GM10248 (cell line): ENCODE measurements around the gene MTCL1.

ENCODE experiments used
- CTCF ChIA-PET: fragments of 300-600 bp; sonication (Branson Sonifier 250); formaldehyde crosslinking; extraction: SDS; loops from one replicate; lab custom pipeline; 2021; ENCODE audit warnings: antibody characterized with exemption; lab: Yijun Ruan, JAX
- POLR2A ChIA-PET: fragments of 350-650 bp; sonication (Branson Sonifier 250); formaldehyde crosslinking; extraction: SDS; loops from one replicate; lab custom pipeline; 2020; ENCODE audit warnings: antibody characterized with exemption; lab: Yijun Ruan, JAX
- DNase-seq: peaks from one replicate; pipeline ENCODE4 v3.0.0; 2012; ENCODE audit errors: extremely low spot score
- CTCF ChIP-seq: IDR thresholded peaks from 2 replicates; pipeline ENCODE4 v1.5.1; 2012; ENCODE audit warnings: mild to moderate bottlenecking, low read depth; ENCODE audit errors: extremely low read depth, missing control alignments, control extremely low read depth

MTCL1 gene

GRCh38 chr18:8732442-8733360, 27.3 kb downstream of the MTCL1 start:
- CTCF ChIA-PET, result no interaction called here
- no peak for TF ChIP-seq CTCF
- POLR2A ChIA-PET, result no interaction called here
- DNase-seq, result no peak

GRCh38 chr18:8734496-8734895, 29.1 kb downstream of the MTCL1 start:
- TF ChIP-seq CTCF, result no peak
- DNase-seq, result no peak
- ChIA-PET CTCF (interaction anchor here (1.0 kb wide), 1 partner anchor 9 kb away, joined by 3 read pairs; no protein-coding TSS in a partner anchor), POLR2A (no interaction called here)

DNA sequence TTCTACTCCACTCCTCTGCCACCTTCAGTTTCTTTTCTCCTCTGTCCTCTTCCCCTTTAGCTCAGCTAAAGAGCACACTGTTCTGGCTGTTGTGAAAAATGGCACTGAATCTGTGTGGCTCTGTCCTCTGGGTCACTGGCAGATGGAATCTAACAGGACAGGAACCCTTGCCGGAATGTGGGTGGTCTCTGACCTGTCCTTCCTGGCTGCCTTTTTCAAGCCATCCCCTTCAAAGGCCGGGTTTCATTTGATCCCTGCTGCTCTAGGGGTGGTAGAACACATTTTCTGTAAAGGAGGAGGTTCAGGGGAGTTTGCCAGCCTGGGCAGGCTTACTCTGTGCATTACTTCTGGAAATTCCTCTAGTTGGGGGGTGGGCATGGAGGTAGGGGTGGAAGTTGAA, 29.9 kb downstream of the MTCL1 start:
- TF ChIP-seq CTCF, result no peak
- CTCF ChIA-PET, result no interaction called here

DNA sequence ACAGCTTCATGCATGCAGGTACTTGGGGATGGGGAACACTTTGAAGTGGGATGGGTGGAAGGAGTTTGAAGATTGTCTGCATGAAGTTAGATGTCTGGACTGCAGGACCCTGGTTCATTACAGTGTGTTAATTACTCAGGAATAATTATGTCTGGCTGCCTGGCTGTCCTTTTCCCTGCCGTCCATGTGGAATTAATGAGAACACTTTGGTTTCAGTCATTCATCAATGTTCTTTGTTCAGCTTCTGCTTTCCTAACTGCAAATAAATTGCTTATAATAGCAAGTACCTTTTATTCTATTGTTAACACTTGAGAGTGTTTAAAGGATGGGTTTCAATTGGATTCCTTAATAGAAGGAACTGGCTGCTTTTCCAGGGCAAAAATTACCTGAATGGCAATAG, 35.8 kb downstream of the MTCL1 start:
- CTCF ChIA-PET, result interaction anchor here (1.3 kb wide), 1 partner anchor 17 kb away, joined by 4 read pairs; no protein-coding TSS in a partner anchor
- DNase-seq, result no peak
- POLR2A ChIA-PET, result no interaction called here
- TF ChIP-seq CTCF, result no peak

More for the DNA sequence above, 29.9 kb downstream of the MTCL1 start:
- POLR2A ChIA-PET, result no interaction called here
- no peak for DNase-seq

- no peak for DNase-seq
- ChIA-PET CTCF (interaction anchor here (0.8 to 1.3 kb wide), 2 partner anchors 17 to 46 kb away, joined by 3 to 4 read pairs; no protein-coding TSS in a partner anchor), POLR2A (no interaction called here)
- no peak for TF ChIP-seq CTCF
Observed at GRCh38 chr18:8741532-8741931, 36.2 kb downstream of the MTCL1 start.

GRCh38 chr18:8742387-8743361, 37.3 kb downstream of the MTCL1 start:
- ChIA-PET CTCF (interaction anchor here (0.8 to 1.4 kb wide), 3 partner anchors 8 to 47 kb away, joined by 3 read pairs; no protein-coding TSS in a partner anchor), POLR2A (no interaction called here)
- no peak for TF ChIP-seq CTCF
- no peak for DNase-seq
